SK-N-SH (cell line): Measurements from ENCODE around the gene CEP57. TPM values are rescaled to one million over a fixed set of nuclear protein-coding genes. Genes with fewer than 3 reads are reported as not detected.

Source experiments
- CTCF ChIA-PET: fragments of 300-600, 350-600 bp; formaldehyde crosslinking; extraction: SDS; loops from one replicate; lab custom pipeline; 2021; lab: Yijun Ruan, JAX
- POLR2A ChIA-PET: fragments of 350-600 bp; sonication (Branson Sonifier 250); formaldehyde crosslinking; extraction: SDS; loops from one replicate; lab custom pipeline; 2020; ENCODE audit warnings: antibody characterized with exemption, inconsistent platforms; lab: Yijun Ruan, JAX
- DNase-seq: peaks from one replicate; pipeline ENCODE4 v3.0.0; 2012
- H2AFZ ChIP-seq: fragments of 200-600 bp; sonication (generic); 2 replicates; pipeline ENCODE4 v1.8.1; 2016; ENCODE audit warnings: antibody characterized with exemption, mild to moderate bottlenecking, low read depth
- H3F3A ChIP-seq: fragments of 200-600 bp; sonication (generic); replicated peaks from 2 replicates; pipeline ENCODE3; 2016; ENCODE audit warnings: antibody characterized with exemption, mild to moderate bottlenecking; ENCODE audit not compliant: insufficient read depth
- H3K27ac ChIP-seq, 2 experiments: fragments of 200-500 bp in 1 of 2; fragments of 200-600 bp in 1 of 2; sonication (Bioruptor generic) in 1 of 2; sonication (generic), shearing (Covaris generic) in 1 of 2; 2 replicates each; pipeline versions ENCODE4 v1.5.1 to v1.6.1; 2014 to 2016; ENCODE audit warnings: low read depth in 2 of 2, inconsistent platforms in 1 of 2, low read length in 1 of 2, mild to moderate bottlenecking in 1 of 2, mixed read lengths in 1 of 2
- H3K27me3 ChIP-seq: fragments of 200-600 bp; sonication (generic), shearing (Covaris generic); 2 replicates; pipeline ENCODE4 v1.6.1; 2016; ENCODE audit warnings: mixed run types; ENCODE audit not compliant: insufficient read depth
- H3K36me3 ChIP-seq, 2 experiments: fragments of 200-500 bp in 1 of 2; fragments of 200-600 bp in 1 of 2; sonication (Bioruptor generic) in 1 of 2; sonication (generic) in 1 of 2; replicated peaks in 1 of 2; 2 replicates each; pipeline versions ENCODE3 to v1.5.1; 2014 to 2016; ENCODE audit warnings: low read length in 1 of 2, mild to moderate bottlenecking in 1 of 2; ENCODE audit not compliant: insufficient read depth in 2 of 2, control insufficient read depth in 1 of 2
- H3K4me1 ChIP-seq, 2 experiments: fragments of 200-500 bp in 1 of 2; fragments of 200-600 bp in 1 of 2; sonication (Bioruptor generic) in 1 of 2; sonication (generic), shearing (Covaris generic) in 1 of 2; 2 replicates each; pipeline versions ENCODE4 v1.5.1 to v1.6.1; 2014 to 2016; ENCODE audit warnings: low read depth in 1 of 2, low read length in 1 of 2, mixed run types in 1 of 2; ENCODE audit not compliant: insufficient read depth in 2 of 2, control insufficient read depth in 1 of 2
- H3K4me2 ChIP-seq: fragments of 200-600 bp; sonication (generic), shearing (Covaris generic); 2 replicates; pipeline ENCODE4 v1.6.1; 2017; ENCODE audit warnings: mixed run types
- H3K4me3 ChIP-seq, 2 experiments: fragments of 200-500 bp in 1 of 2; fragments of 200-600 bp in 1 of 2; sonication (Bioruptor generic) in 1 of 2; sonication (generic), shearing (Covaris generic) in 1 of 2; 2 replicates each; pipeline versions ENCODE4 v1.5.1 to v1.8.1; 2014 to 2016; ENCODE audit warnings: low read depth in 2 of 2, inconsistent platforms in 1 of 2, low read length in 1 of 2, mild to moderate bottlenecking in 1 of 2, mixed read lengths in 1 of 2, moderate library complexity in 1 of 2
- H3K79me2 ChIP-seq: fragments of 200-600 bp; sonication (generic); 2 replicates; pipeline ENCODE4 v1.8.1; 2017; ENCODE audit warnings: mild to moderate bottlenecking; ENCODE audit not compliant: insufficient read depth
- H3K9ac ChIP-seq: fragments of 200-600 bp; sonication (generic); 2 replicates; pipeline ENCODE4 v1.6.1; 2017; ENCODE audit warnings: mixed run types
- H3K9me2 ChIP-seq: fragments of 200-600 bp; sonication (generic); 2 replicates; pipeline ENCODE4 v1.6.1; 2017; ENCODE audit warnings: mixed run types
- H3K9me3 ChIP-seq: fragments of 200-600 bp; sonication (generic); 2 replicates; pipeline ENCODE4 v1.6.1; 2017; ENCODE audit warnings: mixed run types, mild to moderate bottlenecking, moderate library complexity
- H4K20me1 ChIP-seq: fragments of 200-600 bp; sonication (generic); 2 replicates; pipeline ENCODE4 v1.6.1; 2017; ENCODE audit warnings: mild to moderate bottlenecking, mixed run types; ENCODE audit not compliant: insufficient read depth
- FOSL2 ChIP-seq: IDR thresholded peaks from 2 replicates; pipeline ENCODE4 v1.4.0; 2012; ENCODE audit warnings: low read depth, mild to moderate bottlenecking, moderate library complexity, borderline replicate concordance
- SIN3A ChIP-seq: IDR thresholded peaks from 2 replicates; pipeline ENCODE4 v1.6.1; 2012; ENCODE audit warnings: low read depth, mild to moderate bottlenecking, low read length, moderate library complexity, borderline replicate concordance
- SMC3 ChIP-seq: IDR thresholded peaks from 2 replicates; pipeline ENCODE4 v1.6.1; 2012; ENCODE audit warnings: low read depth, low read length, improper control_type of control experiment
- TAF1 ChIP-seq: IDR thresholded peaks from 2 replicates; pipeline ENCODE4 v1.6.1; 2012; ENCODE audit warnings: low read depth, mild to moderate bottlenecking, low read length, moderate library complexity, borderline replicate concordance
- TCF12 ChIP-seq: IDR thresholded peaks from 2 replicates; pipeline ENCODE4 v1.4.0; 2012
- TEAD4 ChIP-seq: IDR thresholded peaks from 2 replicates; pipeline ENCODE4 v1.4.0; 2012; ENCODE audit warnings: mild to moderate bottlenecking, borderline replicate concordance; ENCODE audit not compliant: insufficient read depth
- WGBS: methylation state at CpG from one replicate; pipeline ENCODE4 v1.1.6; 2017; ENCODE audit warnings: low lambda C conversion rate; 5-methylcytosine and 5-hydroxymethylcytosine counted together
- polyA plus RNA-seq, 3 experiments: library from polyadenylated mRNA; depleted of rRNA; stranded (reverse); fragments of >200 nt; gene quantifications; 2 replicates each; pipeline ENCODE4 v1.2.3, GENCODE V29; 2012
- TF ChIP-seq, protein P1 (sequence below): IDR thresholded peaks from 2 replicates; pipeline ENCODE4; 2012
- TF ChIP-seq, protein P2 (sequence below): IDR thresholded peaks from 2 replicates; pipeline ENCODE4 v1.6.1; 2012; ENCODE audit warnings: mild to moderate bottlenecking, low read depth, low read length, moderate library complexity
- TF ChIP-seq, protein P3 (sequence below): IDR thresholded peaks from 2 replicates; pipeline ENCODE4 v1.4.0; 2012; ENCODE audit warnings: low read depth, borderline replicate concordance
- TF ChIP-seq, protein P4 (sequence below): fragments of 150-350 bp; IDR thresholded peaks from 2 replicates; pipeline ENCODE4 v1.6.1; 2016; ENCODE audit warnings: mild to moderate bottlenecking, low read depth, low read length

The CEP57 gene
- polyA plus RNA-seq, 1 of the 3 experiments (the other 2 are of a cell fraction) = 12.2 TPM

DNA sequence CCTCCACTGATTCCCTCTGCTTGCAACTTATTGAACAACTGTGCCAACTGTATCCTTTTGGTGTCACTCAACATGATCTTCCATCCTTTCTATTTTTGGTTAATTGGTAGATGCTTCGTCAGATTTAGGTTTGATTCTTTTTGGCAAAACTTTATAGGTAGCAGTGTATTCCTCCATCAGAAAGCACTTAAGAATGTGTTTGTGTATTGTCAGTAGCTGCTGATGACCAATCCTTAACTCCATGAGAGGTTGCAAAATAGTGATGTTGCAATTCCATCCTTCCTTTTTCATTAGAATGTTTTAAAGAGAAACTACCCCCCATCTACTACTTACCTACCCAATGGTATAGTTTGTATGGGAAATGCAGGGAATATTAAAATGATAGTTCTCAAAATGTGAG is 22.8 kb upstream of the CEP57 start:
- ChIA-PET CTCF (interaction anchor here (1.2 to 1.5 kb wide), 4 partner anchors 613 to 1144 kb away, joined by 3 to 7 read pairs (median 6); no protein-coding TSS in a partner anchor), POLR2A (no interaction called here)
- WGBS = 91% methylated on average over 1 of the region's 1 CpG
- no peak overlapping the region for H3K27ac ChIP-seq
- no peaks in the 10 kb centered on the region for H3K4me1 ChIP-seq
- H3K9ac ChIP-seq = no peak overlapping the region
- no peaks in the 10 kb centered on the region for H3K9me2 ChIP-seq
- no peak for TF ChIP-seq TCF12
- TF ChIP-seq, protein P1, sequence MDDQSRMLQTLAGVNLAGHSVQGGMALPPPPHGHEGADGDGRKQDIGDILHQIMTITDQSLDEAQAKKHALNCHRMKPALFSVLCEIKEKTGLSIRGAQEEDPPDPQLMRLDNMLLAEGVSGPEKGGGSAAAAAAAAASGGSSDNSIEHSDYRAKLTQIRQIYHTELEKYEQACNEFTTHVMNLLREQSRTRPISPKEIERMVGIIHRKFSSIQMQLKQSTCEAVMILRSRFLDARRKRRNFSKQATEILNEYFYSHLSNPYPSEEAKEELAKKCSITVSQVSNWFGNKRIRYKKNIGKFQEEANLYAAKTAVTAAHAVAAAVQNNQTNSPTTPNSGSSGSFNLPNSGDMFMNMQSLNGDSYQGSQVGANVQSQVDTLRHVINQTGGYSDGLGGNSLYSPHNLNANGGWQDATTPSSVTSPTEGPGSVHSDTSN = no peak
- TF ChIP-seq TAF1 = no peak
- TF ChIP-seq, protein P2, sequence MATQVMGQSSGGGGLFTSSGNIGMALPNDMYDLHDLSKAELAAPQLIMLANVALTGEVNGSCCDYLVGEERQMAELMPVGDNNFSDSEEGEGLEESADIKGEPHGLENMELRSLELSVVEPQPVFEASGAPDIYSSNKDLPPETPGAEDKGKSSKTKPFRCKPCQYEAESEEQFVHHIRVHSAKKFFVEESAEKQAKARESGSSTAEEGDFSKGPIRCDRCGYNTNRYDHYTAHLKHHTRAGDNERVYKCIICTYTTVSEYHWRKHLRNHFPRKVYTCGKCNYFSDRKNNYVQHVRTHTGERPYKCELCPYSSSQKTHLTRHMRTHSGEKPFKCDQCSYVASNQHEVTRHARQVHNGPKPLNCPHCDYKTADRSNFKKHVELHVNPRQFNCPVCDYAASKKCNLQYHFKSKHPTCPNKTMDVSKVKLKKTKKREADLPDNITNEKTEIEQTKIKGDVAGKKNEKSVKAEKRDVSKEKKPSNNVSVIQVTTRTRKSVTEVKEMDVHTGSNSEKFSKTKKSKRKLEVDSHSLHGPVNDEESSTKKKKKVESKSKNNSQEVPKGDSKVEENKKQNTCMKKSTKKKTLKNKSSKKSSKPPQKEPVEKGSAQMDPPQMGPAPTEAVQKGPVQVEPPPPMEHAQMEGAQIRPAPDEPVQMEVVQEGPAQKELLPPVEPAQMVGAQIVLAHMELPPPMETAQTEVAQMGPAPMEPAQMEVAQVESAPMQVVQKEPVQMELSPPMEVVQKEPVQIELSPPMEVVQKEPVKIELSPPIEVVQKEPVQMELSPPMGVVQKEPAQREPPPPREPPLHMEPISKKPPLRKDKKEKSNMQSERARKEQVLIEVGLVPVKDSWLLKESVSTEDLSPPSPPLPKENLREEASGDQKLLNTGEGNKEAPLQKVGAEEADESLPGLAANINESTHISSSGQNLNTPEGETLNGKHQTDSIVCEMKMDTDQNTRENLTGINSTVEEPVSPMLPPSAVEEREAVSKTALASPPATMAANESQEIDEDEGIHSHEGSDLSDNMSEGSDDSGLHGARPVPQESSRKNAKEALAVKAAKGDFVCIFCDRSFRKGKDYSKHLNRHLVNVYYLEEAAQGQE = no peak
- TF ChIP-seq SMC3 = no peak
- no peak for TF ChIP-seq TEAD4
- no peak for TF ChIP-seq SIN3A
- TF ChIP-seq, protein P3, sequence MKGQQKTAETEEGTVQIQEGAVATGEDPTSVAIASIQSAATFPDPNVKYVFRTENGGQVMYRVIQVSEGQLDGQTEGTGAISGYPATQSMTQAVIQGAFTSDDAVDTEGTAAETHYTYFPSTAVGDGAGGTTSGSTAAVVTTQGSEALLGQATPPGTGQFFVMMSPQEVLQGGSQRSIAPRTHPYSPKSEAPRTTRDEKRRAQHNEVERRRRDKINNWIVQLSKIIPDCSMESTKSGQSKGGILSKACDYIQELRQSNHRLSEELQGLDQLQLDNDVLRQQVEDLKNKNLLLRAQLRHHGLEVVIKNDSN = no peak
- no peak for TF ChIP-seq FOSL2
- TF ChIP-seq, protein P4, sequence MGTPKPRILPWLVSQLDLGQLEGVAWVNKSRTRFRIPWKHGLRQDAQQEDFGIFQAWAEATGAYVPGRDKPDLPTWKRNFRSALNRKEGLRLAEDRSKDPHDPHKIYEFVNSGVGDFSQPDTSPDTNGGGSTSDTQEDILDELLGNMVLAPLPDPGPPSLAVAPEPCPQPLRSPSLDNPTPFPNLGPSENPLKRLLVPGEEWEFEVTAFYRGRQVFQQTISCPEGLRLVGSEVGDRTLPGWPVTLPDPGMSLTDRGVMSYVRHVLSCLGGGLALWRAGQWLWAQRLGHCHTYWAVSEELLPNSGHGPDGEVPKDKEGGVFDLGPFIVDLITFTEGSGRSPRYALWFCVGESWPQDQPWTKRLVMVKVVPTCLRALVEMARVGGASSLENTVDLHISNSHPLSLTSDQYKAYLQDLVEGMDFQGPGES = no peak
- peaks cover 10% of the 10 kb centered on the region for H3F3A ChIP-seq
- H3K79me2 ChIP-seq = no peaks in the 10 kb centered on the region
- peaks cover 4% of the 10 kb centered on the region; the same call in 1 of the 2 replicates for H4K20me1 ChIP-seq
- H3K4me3 ChIP-seq = no peak overlapping the region
- no peaks in the 10 kb centered on the region for H3K27me3 ChIP-seq
- no peak overlapping the region for H3K4me2 ChIP-seq
- H3K9me3 ChIP-seq = no peaks in the 10 kb centered on the region
- no peak overlapping the region for H2AFZ ChIP-seq
- peaks cover 30 to 44% of the 10 kb centered on the region in 2 experiments for H3K36me3 ChIP-seq
- no peak for DNase-seq
